ENCODE measurements around the gene AIG1. TPM values are rescaled to one million over a fixed set of nuclear protein-coding genes. Genes with fewer than 3 reads are reported as not detected.

The AIG1 gene
- total RNA-seq, 1 donor from 2014 or later = 7.2 TPM

- Mint-ChIP-seq H3K36me3 (ENCODE audit: low read depth) (no peaks in the 10 kb centered on the region), H3K27me3 (no peaks in the 10 kb centered on the region), H3K27ac (no peak overlapping the region), H3K4me3 (no peak overlapping the region), H3K9me3 (no peaks in the 10 kb centered on the region), H3K4me1 (no peaks in the 10 kb centered on the region)
- CTCF ChIA-PET = no interaction called here
- POLR2A ChIA-PET = no interaction called here
- TF ChIP-seq CTCF (IDR thresholded peaks at IDR 0.05) = no peak
- intact Hi-C loops (cut with micrococcal nuclease) = no loop called here
- no peak for ATAC-seq (ENCODE audit: low read depth)
- no peak for DNase-seq
These were observed 167.0 kb downstream of the AIG1 start for GRCh38 chr6:143227675-143228074.

- H3K27ac Mint-ChIP-seq = no peak overlapping the region
- intact Hi-C loops (cut with micrococcal nuclease) = no loop called here
- no peak for TF ChIP-seq CTCF (IDR thresholded peaks at IDR 0.05)
- DNase-seq (no peak), ATAC-seq (ENCODE audit: low read depth) (no peak)
- H3K36me3 Mint-ChIP-seq (ENCODE audit: low read depth) = no peaks in the 10 kb centered on the region
- H3K9me3 Mint-ChIP-seq = no peaks in the 10 kb centered on the region
- ChIA-PET CTCF (no interaction called here), POLR2A (no interaction called here)
- no peak overlapping the region for H3K4me3 Mint-ChIP-seq
- no peaks in the 10 kb centered on the region for H3K27me3 Mint-ChIP-seq
- H3K4me1 Mint-ChIP-seq = no peaks in the 10 kb centered on the region
These were observed 168.7 kb downstream of the AIG1 start for GRCh38 chr6:143229400-143229799.

- no peak for DNase-seq
- ChIA-PET CTCF (interaction anchor here (1.3 kb wide), 1 partner anchor 194 kb away, joined by 3 read pairs; no protein-coding TSS in a partner anchor), POLR2A (no interaction called here)
- no peak for ATAC-seq (ENCODE audit: low read depth)
- intact Hi-C loops (cut with micrococcal nuclease) = loop anchor here (10.0 kb wide), 1 partner anchor 192 kb away; no protein-coding TSS in a partner anchor
- Mint-ChIP-seq H3K9me3 (no peaks in the 10 kb centered on the region), H3K27me3 (no peaks in the 10 kb centered on the region), H3K4me3 (no peak overlapping the region), H3K4me1 (no peaks in the 10 kb centered on the region), H3K36me3 (ENCODE audit: low read depth) (no peaks in the 10 kb centered on the region), H3K27ac (no peak overlapping the region)
- TF ChIP-seq CTCF (IDR thresholded peaks at IDR 0.05) = no peak
These were observed 172.2 kb downstream of the AIG1 start for GRCh38 chr6:143232849-143233248.

- intact Hi-C loops (cut with micrococcal nuclease) = loop anchor here (10.0 kb wide), 1 partner anchor 191 kb away; no protein-coding TSS in a partner anchor
- Mint-ChIP-seq H3K4me1 (no peaks in the 10 kb centered on the region), H3K27me3 (no peaks in the 10 kb centered on the region), H3K27ac (no peak overlapping the region), H3K9me3 (no peaks in the 10 kb centered on the region), H3K4me3 (no peak overlapping the region), H3K36me3 (ENCODE audit: low read depth) (no peaks in the 10 kb centered on the region)
- CTCF ChIA-PET = no interaction called here
- POLR2A ChIA-PET = no interaction called here
- DNase-seq (no peak), ATAC-seq (ENCODE audit: low read depth) (no peak)
- TF ChIP-seq CTCF (IDR thresholded peaks at IDR 0.05) = no peak
These were observed 173.0 kb downstream of the AIG1 start for GRCh38 chr6:143233554-143234285.

GRCh38 chr6:143234734-143235133, 174.0 kb downstream of the AIG1 start:
- Mint-ChIP-seq H3K27me3 (no peaks in the 10 kb centered on the region), H3K9me3 (no peaks in the 10 kb centered on the region), H3K4me3 (no peak overlapping the region), H3K27ac (no peak overlapping the region), H3K4me1 (no peaks in the 10 kb centered on the region), H3K36me3 (ENCODE audit: low read depth) (no peaks in the 10 kb centered on the region)
- TF ChIP-seq CTCF (IDR thresholded peaks at IDR 0.05) = no peak
- intact Hi-C loops (cut with micrococcal nuclease) = loop anchor here (10.0 kb wide), 1 partner anchor 190 kb away; no protein-coding TSS in a partner anchor
- DNase-seq (no peak), ATAC-seq (ENCODE audit: low read depth) (no peak)
- POLR2A ChIA-PET = no interaction called here
- CTCF ChIA-PET = no interaction called here

Data from activated B cell treated with CpG ODN at 0.5 μM for 24 hours (primary cell).